Heart left ventricle (tissue), 13 donors: ENCODE results near the gene RHOJ.

Experiments
- POLR2A ChIP-seq, 2 donors: fragments of 450-650 bp; IDR thresholded peaks; one replicate each; pipeline ENCODE4 v1.6.1; 2017; ENCODE audit warnings: antibody characterized with exemption in 2 of 2, mild to moderate bottlenecking in 2 of 2, moderate library complexity in 2 of 2
- TF ChIP-seq, protein P1 (sequence below), 12 donors: fragments of 200-600 bp; sonication (generic) in 4 of 12; IDR thresholded peaks; one replicate each; pipeline versions ENCODE4 v1.5.0 to v1.8.0; 2018 to 2022; ENCODE audit warnings: antibody characterized with exemption in 12 of 12, mild to moderate bottlenecking in 5 of 12
- donor health status: ischemic (EF 13 %, LVEDD 7.1; RV severe dilation, severe dysfunction).
- donor health status: DM: no; HTN: yes; CAD: no.
- donor health status: DM: no; HTN: no; CAD: no.
- donor health status: ischemic (EF 25% LVEDD 6.9; RV normal size, moderate dysfunction).
- donor health status: ischemic (EF 25% LVEDD 5.7; RV mildly dilated, moderate dysfunction).
- donor health status: ischemic (EF 35%, LVEDD 5.7; RV mildly dilated, moderate dysfunction).
- donor health status: nonischemic (EF 11% LVEDD 7.7; RV severe dilation, severe dysfunction).
- donor health status: DM: yes; HTN: yes; CAD: no.
- donor health status: PGD.
- donor health status: ischemic (EF 29% LVEDD 5.4; RV normal size, mild dysfunction).
- donor health status: nonischemic (EF 23%, LVEDD 6.1; RV moderate dilation, normal function).

DNA sequence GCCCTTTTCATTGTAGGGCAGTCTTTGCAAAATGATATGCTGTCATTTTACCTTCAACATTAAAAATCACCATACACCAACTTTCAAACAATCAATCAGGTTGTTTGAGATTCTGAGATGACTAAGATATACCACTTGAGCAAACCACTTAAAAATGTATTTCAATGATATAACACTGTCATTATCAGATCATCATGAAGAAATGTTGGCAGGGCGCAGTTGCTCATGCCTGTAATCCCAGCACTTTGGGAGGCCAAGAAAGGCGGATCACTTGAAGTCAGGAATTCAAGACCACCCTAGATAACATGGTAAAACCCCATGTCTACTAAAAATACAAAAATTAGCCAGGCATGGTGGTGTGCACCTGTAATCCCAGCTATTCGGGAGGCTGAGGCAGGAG is 13.0 kb upstream of the RHOJ start:
- TF ChIP-seq, protein P1, sequence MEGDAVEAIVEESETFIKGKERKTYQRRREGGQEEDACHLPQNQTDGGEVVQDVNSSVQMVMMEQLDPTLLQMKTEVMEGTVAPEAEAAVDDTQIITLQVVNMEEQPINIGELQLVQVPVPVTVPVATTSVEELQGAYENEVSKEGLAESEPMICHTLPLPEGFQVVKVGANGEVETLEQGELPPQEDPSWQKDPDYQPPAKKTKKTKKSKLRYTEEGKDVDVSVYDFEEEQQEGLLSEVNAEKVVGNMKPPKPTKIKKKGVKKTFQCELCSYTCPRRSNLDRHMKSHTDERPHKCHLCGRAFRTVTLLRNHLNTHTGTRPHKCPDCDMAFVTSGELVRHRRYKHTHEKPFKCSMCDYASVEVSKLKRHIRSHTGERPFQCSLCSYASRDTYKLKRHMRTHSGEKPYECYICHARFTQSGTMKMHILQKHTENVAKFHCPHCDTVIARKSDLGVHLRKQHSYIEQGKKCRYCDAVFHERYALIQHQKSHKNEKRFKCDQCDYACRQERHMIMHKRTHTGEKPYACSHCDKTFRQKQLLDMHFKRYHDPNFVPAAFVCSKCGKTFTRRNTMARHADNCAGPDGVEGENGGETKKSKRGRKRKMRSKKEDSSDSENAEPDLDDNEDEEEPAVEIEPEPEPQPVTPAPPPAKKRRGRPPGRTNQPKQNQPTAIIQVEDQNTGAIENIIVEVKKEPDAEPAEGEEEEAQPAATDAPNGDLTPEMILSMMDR (IDR thresholded peaks at IDR 0.05): no peak
- TF ChIP-seq POLR2A (IDR thresholded peaks at IDR 0.05): no peak
